Upper lobe of left lung (tissue), 6 donors: Measurements from ENCODE around the gene RHOF. TPM values are rescaled to one million over a fixed set of nuclear protein-coding genes. Genes with fewer than 3 reads are reported as not detected.
A peak's percentile ranks its signal among the peaks of the same experiment; 100 is the strongest.

Source experiments
- ATAC-seq, 2 donors: fragments of 200-7000 bp; cut with Tn5 transposase; one replicate each; pipeline ENCODE4 v1.9.1; 2022; ENCODE audit warnings: mild to moderate bottlenecking in 2 of 2, moderate library complexity in 2 of 2; ENCODE audit not compliant: low FRiP score in 2 of 2
- DNase-seq, 2 donors: peaks; one replicate each; pipeline ENCODE4 v3.0.0-alpha.2; 2019 to 2020
- H3K27ac ChIP-seq, 4 donors: fragments of 200-600 bp; sonication (generic); one replicate each; pipeline ENCODE4 v1.5.1; 2016 to 2019
- H3K27me3 ChIP-seq, 4 donors: fragments of 200-600 bp; sonication (generic); one replicate each; pipeline ENCODE4 v1.5.1; 2017 to 2019
- H3K36me3 ChIP-seq, 4 donors: fragments of 200-600 bp; sonication (generic); one replicate each; pipeline ENCODE4 v1.5.1; 2016 to 2019
- H3K4me1 ChIP-seq, 4 donors: fragments of 200-600 bp; sonication (generic); one replicate each; pipeline ENCODE4 v1.5.1; 2018 to 2019
- H3K4me3 ChIP-seq, 4 donors: fragments of 200-600 bp; sonication (generic); one replicate each; pipeline ENCODE4 v1.5.1; 2017 to 2019; ENCODE audit warnings: mild to moderate bottlenecking in 2 of 4, moderate library complexity in 1 of 4
- H3K9me3 ChIP-seq, 4 donors: fragments of 200-600 bp; sonication (generic); one replicate each; pipeline ENCODE4 v1.5.1; 2018 to 2019
- EP300 ChIP-seq, 4 donors: sonication (generic); formaldehyde crosslinking; IDR thresholded peaks; one replicate each; pipeline ENCODE4 v1.5.1; 2017; ENCODE audit warnings: antibody characterized with exemption in 4 of 4, control low read depth in 2 of 4
- POLR2A ChIP-seq, 4 donors: fragments of 450-650 bp; IDR thresholded peaks; one replicate each; pipeline ENCODE4 v1.5.1; 2016 to 2017; ENCODE audit warnings: antibody characterized with exemption in 4 of 4, mild to moderate bottlenecking in 2 of 4
- POLR2AphosphoS5 ChIP-seq, 2 donors: sonication (generic); formaldehyde crosslinking; IDR thresholded peaks; one replicate each; pipeline ENCODE4 v1.5.1; 2017; ENCODE audit warnings: antibody characterized with exemption in 2 of 2
- WGBS, 2 donors: methylation state at CpG; one replicate each; pipeline ENCODE4 v1.1.5; 2017 to 2018; 5-methylcytosine and 5-hydroxymethylcytosine counted together
- total RNA-seq, 6 donors: library from RNA; depleted of rRNA in 4 of 6; stranded (reverse); fragments of >200 nt in 4 of 6; gene quantifications; one replicate each; pipeline versions ENCODE4 v1.1.0 to v1.2.1, GENCODE V29; 2016 to 2021
- TF ChIP-seq, protein P1 (sequence below), 6 experiments: fragments of 450-650 bp in 4 of 6; fragments of 200-600 bp in 2 of 6; sonication (generic) in 2 of 6; IDR thresholded peaks; one replicate each; pipeline ENCODE4 v1.5.1; 2016 to 2019; ENCODE audit warnings: antibody characterized with exemption in 6 of 6
- donor health status: DM: no; HTN: no; CAD: no; lungs with moderate emphysema.
- donor health status: DM: no; HTN: yes; CAD: no; lungs with severe emphysema.

The RHOF gene
- total RNA-seq, 6 donors from 2014 or later, result 33.5 to 145 (median 45.5) TPM

DNA sequence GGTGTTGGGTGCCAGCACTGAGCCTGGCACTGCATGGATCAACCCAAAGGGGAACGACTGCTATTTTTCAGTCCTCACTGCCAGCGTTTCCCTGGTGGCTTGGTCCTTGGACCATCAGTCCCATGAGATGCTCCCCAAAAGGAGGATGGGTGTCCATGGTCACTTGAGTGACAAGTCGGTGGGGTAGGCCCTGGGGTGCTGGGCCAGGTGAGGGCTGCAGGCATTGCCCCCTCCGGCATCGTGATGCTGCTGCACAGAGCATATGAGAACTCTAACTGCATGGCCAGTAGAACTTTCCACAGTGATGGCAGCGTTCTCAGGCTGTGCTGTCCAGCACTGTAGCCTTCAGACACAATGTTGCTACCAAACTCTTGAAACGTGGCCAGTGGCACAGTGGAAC, 26.6 kb upstream of the RHOF start:
- no peak for ATAC-seq
- H3K36me3 ChIP-seq, result peaks cover 64 to 100% (median 83%) of the 10 kb centered on the region in 4 donors

DNA sequence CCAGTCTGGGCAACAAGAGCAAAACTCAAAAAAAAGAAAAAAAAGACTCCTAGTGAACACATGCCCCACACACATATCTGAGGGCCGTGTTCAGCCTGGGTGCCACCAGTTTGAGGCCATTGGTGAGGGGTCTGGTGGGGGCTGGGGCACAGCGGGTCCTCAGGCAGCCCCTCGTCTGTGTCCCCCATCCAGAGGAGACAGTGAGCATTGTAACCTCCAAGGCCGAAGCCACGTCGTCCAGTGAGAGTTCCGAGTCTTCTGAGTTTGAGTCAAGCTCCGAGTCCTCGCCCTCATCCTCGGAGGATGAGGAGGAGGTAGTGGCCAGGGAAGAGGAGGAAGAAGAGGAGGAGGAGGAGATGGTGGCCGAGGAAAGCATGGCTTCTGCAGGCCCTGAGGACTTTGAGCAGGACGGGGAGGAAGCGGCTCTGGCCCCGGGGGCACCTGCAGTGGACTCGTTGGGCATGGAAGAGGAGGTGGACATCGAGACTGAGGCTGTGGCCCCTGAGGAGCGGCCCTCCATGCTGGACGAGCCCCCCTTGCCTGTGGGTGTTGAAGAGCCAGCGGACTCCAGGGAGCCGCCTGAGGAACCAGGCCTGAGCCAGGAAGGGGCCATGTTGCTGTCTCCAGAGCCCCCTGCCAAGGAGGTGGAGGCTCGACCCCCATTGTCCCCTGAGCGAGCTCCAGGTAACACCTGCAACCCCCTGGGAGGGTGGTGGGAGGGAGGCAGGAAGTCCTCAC, 25.9 kb upstream of the RHOF start:
- DNase-seq, result peak in 1 of 2 donors; percentile 68
- Histone ChIP-seq H3K9me3 (no peaks in the 10 kb centered on the region), H3K27me3 (no peaks in the 10 kb centered on the region), H3K4me1 (no peaks in the 10 kb centered on the region), H3K27ac (no peak overlapping the region), H3K4me3 (no peak overlapping the region), H3K36me3 (peaks cover 71 to 100% (median 89%) of the 10 kb centered on the region in 4 donors)
- ATAC-seq, result no peak
- TF ChIP-seq, protein P1, sequence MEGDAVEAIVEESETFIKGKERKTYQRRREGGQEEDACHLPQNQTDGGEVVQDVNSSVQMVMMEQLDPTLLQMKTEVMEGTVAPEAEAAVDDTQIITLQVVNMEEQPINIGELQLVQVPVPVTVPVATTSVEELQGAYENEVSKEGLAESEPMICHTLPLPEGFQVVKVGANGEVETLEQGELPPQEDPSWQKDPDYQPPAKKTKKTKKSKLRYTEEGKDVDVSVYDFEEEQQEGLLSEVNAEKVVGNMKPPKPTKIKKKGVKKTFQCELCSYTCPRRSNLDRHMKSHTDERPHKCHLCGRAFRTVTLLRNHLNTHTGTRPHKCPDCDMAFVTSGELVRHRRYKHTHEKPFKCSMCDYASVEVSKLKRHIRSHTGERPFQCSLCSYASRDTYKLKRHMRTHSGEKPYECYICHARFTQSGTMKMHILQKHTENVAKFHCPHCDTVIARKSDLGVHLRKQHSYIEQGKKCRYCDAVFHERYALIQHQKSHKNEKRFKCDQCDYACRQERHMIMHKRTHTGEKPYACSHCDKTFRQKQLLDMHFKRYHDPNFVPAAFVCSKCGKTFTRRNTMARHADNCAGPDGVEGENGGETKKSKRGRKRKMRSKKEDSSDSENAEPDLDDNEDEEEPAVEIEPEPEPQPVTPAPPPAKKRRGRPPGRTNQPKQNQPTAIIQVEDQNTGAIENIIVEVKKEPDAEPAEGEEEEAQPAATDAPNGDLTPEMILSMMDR (IDR thresholded peaks at IDR 0.05), result no peak
- TF ChIP-seq EP300 (IDR thresholded peaks at IDR 0.05), result no peak
- no peak for TF ChIP-seq POLR2A (IDR thresholded peaks at IDR 0.05)
- TF ChIP-seq POLR2AphosphoS5 (IDR thresholded peaks at IDR 0.05), result no peak
- WGBS, 2 donors, result 93 to 95% methylated on average over 20 to 22 of the region's 22 CpGs

More for the DNA sequence above, 26.6 kb upstream of the RHOF start:
- 92 to 94% methylated on average over 7 of the region's 7 CpGs for WGBS, 2 donors
- H3K27me3 ChIP-seq, result no peaks in the 10 kb centered on the region
- no peak overlapping the region for H3K27ac ChIP-seq
- no peak overlapping the region for H3K4me3 ChIP-seq
- H3K4me1 ChIP-seq, result no peaks in the 10 kb centered on the region
- H3K9me3 ChIP-seq, result no peaks in the 10 kb centered on the region
- DNase-seq, result no peak
- TF ChIP-seq EP300 (IDR thresholded peaks at IDR 0.05) (no peak), POLR2A (IDR thresholded peaks at IDR 0.05) (no peak), POLR2AphosphoS5 (IDR thresholded peaks at IDR 0.05) (no peak)
- TF ChIP-seq, protein P1 (IDR thresholded peaks at IDR 0.05), result no peak

DNA sequence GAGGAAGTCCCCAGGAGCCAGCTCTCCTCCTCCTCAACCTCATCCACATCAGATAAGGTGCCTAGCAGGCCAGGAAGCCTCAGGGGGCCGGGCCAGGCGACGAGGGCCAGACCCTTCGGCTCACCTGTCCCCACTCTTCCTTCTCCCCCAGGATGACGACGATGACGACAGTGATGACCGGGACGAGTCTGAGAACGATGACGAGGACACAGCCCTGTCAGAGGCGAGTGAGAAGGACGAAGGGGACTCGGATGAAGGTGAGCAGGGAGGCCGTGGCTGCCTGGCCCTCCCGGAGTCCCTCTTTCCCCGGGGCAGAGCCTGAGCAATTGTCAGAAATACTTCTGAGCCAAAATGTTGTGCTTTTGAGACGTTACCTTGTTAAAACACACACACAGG, 24.2 kb upstream of the RHOF start:
- peaks cover 12 to 14% (median 13%) of the 10 kb centered on the region in 4 donors for H3K4me1 ChIP-seq
- DNase-seq, result no peak
- no peaks in the 10 kb centered on the region for H3K27me3 ChIP-seq
- 95 to 96% methylated on average over 16 to 18 of the region's 18 CpGs for WGBS, 2 donors
- no peaks in the 10 kb centered on the region for H3K9me3 ChIP-seq
- H3K36me3 ChIP-seq, result peaks cover 62 to 86% (median 76%) of the 10 kb centered on the region in 4 donors
- H3K27ac ChIP-seq, result no peak overlapping the region
- TF ChIP-seq POLR2A (IDR thresholded peaks at IDR 0.05) (no peak), POLR2AphosphoS5 (IDR thresholded peaks at IDR 0.05) (no peak), EP300 (IDR thresholded peaks at IDR 0.05) (no peak)
- TF ChIP-seq, protein P1 (IDR thresholded peaks at IDR 0.05), result no peak
- no peak for ATAC-seq
- H3K4me3 ChIP-seq, result no peak overlapping the region

DNA sequence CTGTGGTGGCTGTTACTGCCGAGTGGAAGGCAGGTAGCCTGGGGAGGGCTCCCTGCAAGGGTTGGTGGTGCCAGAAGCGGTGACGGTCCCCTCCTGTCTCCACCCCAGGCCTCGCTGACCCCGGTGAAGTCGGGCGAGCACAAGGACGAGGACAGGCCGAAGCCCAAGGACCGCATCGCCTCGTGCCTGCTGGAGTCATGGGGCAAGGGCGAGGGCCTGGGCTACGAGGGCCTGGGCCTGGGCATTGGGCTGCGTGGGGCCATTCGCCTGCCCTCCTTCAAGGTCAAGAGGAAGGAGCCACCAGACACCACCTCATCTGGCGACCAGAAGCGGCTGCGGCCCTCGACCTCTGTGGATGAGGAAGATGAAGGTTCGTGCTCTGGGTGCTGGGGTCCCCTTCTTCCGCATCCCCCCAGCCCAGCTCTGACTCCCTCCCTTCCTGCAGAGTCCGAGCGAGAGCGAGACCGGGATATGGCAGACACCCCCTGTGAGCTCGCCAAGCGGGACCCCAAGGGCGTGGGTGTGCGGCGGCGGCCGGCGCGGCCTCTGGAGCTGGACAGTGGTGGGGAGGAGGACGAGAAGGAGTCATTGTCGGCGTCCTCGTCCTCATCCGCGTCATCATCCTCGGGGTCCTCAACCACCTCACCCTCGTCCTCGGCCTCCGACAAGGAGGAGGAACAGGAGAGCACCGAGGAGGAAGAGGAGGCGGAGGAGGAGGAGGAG, 23.6 kb upstream of the RHOF start:
- DNase-seq (peak in 1 of 2 donors; percentile 82), ATAC-seq (no peak)
- no peaks in the 10 kb centered on the region for H3K9me3 ChIP-seq
- H3K36me3 ChIP-seq, result peaks cover 57 to 80% (median 71%) of the 10 kb centered on the region in 4 donors
- no peak overlapping the region for H3K4me3 ChIP-seq
- WGBS, 2 donors, result 93 to 96% methylated on average over 34 to 47 of the region's 47 CpGs
- H3K27me3 ChIP-seq, result no peaks in the 10 kb centered on the region
- peaks cover 18 to 19% (median 19%) of the 10 kb centered on the region in 4 donors for H3K4me1 ChIP-seq
- TF ChIP-seq, protein P1 (IDR thresholded peaks at IDR 0.05), result no peak
- TF ChIP-seq POLR2AphosphoS5 (IDR thresholded peaks at IDR 0.05) (no peak), POLR2A (IDR thresholded peaks at IDR 0.05) (no peak), EP300 (IDR thresholded peaks at IDR 0.05) (no peak)
- no peak overlapping the region for H3K27ac ChIP-seq
